Adrenal gland (tissue), 12 donors: ENCODE results near the gene XPOT. TPM values are rescaled to one million over a fixed set of nuclear protein-coding genes. Genes with fewer than 3 reads are reported as not detected.
A peak's percentile ranks its signal among the peaks of the same experiment; 100 is the strongest.

Experiments
- DNase-seq, 7 donors: peaks; one replicate each; pipeline ENCODE4 v3.0.0-alpha.2; 2019 to 2020
- H3K27ac ChIP-seq, 5 donors: fragments of 200-600 bp; sonication (generic) in 4 of 5; 1 replicate in 3 of 5; 2 replicates in 2 of 5; pipeline versions ENCODE4 v1.5.1 to v1.8.0; 2016 to 2020; ENCODE audit warnings: mild to moderate bottlenecking in 1 of 5
- H3K27me3 ChIP-seq: fragments of 200-600 bp; 2 replicates; pipeline ENCODE4 v1.8.0; 2021
- H3K36me3 ChIP-seq, 2 donors: fragments of 200-600 bp; replicated peaks in 1 of 2; 1 replicate in 1 of 2; 2 replicates in 1 of 2; pipeline versions ENCODE4 v1.5.1 to v1.8.0; 2018 to 2022
- H3K4me1 ChIP-seq, 2 donors: fragments of 200-600 bp; replicated peaks in 1 of 2; 1 replicate in 1 of 2; 2 replicates in 1 of 2; pipeline versions ENCODE4 v1.5.1 to v1.8.0; 2018 to 2021
- H3K4me3 ChIP-seq, 4 donors: fragments of 200-600 bp; sonication (generic) in 3 of 4; one replicate each; pipeline ENCODE4 v1.5.1; 2016 to 2018
- H3K9me3 ChIP-seq, 3 donors: fragments of 200-600 bp; sonication (generic) in 1 of 3; replicated peaks in 1 of 3; 1 replicate in 2 of 3; 2 replicates in 1 of 3; pipeline versions ENCODE4 v1.5.1 to v1.8.0; 2016 to 2021
- POLR2A ChIP-seq, 2 donors: fragments of 450-650 bp; IDR thresholded peaks; one replicate each; pipeline ENCODE4 v1.6.1; 2017; ENCODE audit warnings: antibody characterized with exemption in 2 of 2, mild to moderate bottlenecking in 2 of 2, moderate library complexity in 1 of 2
- WGBS, 4 donors: extraction: QIAGEN DNeasy Blood & Tissue Kit in 2 of 4; methylation state at CpG; one replicate each; pipeline versions ENCODE4 v1.1.5 to v1.1.7; 2013 to 2017; 5-methylcytosine and 5-hydroxymethylcytosine counted together
- intact Hi-C, 2 donors: fragments of 100-400 bp; cut with DNase I; formaldehyde crosslinking; loops; one replicate each; pipeline versions ENCODE4 v1.14.1 to v1.15.0; 2022 to 2023
- polyA plus RNA-seq, 3 donors: library from polyadenylated mRNA; stranded (reverse); fragments of 200-250 nt in 2 of 3; fragments of 350-450 nt in 1 of 3; fragmentation: Illumina TruSeq in 1 of 3; extraction: RNeasy Lipid Tissue Mini Kit (QIAGEN cat#74804) in 1 of 3; gene quantifications; one replicate each; pipeline ENCODE4 v1.2.3, GENCODE V29; 2013 to 2014
- total RNA-seq, 9 donors: library from RNA; depleted of rRNA in 4 of 9; stranded (reverse); fragments of >200 nt in 4 of 9; fragments of 120-200 nt in 1 of 9; fragmentation: NEBNext Ultra II Directional in 1 of 9; extraction: Animal tissue kit (Norgen Biotek cat#: 25700) in 1 of 9; gene quantifications; one replicate each; pipeline versions ENCODE4 v1.1.0 to v1.2.4, GENCODE V29; 2013 to 2023
- TF ChIP-seq, protein P1 (sequence below), 6 experiments: fragments of 450-650 bp in 4 of 6; fragments of 200-600 bp in 2 of 6; sonication (generic) in 1 of 6; IDR thresholded peaks; 1 replicate in 5 of 6; 2 replicates in 1 of 6; pipeline versions ENCODE4 v1.5.1 to v1.8.0; 2016 to 2021; ENCODE audit warnings: antibody characterized with exemption in 6 of 6, mild to moderate bottlenecking in 2 of 6, moderate library complexity in 1 of 6
- donor health status: healthy with polysubstance abuse.
- donor health status: Bipolar disorder and iron deficiency.
- donor health status: DM: yes; HTN: yes; CAD: no.
- donor health status: DM: no; HTN: no; CAD: no.
- donor health status: DM: no; HTN: no; CAD: no.
- donor health status: DM: yes; HTN: yes; CAD: no.

The XPOT gene
- total and polyA plus RNA-seq, 12 donors, result 12.4 to 59.6 (median 45.2) TPM

DNA sequence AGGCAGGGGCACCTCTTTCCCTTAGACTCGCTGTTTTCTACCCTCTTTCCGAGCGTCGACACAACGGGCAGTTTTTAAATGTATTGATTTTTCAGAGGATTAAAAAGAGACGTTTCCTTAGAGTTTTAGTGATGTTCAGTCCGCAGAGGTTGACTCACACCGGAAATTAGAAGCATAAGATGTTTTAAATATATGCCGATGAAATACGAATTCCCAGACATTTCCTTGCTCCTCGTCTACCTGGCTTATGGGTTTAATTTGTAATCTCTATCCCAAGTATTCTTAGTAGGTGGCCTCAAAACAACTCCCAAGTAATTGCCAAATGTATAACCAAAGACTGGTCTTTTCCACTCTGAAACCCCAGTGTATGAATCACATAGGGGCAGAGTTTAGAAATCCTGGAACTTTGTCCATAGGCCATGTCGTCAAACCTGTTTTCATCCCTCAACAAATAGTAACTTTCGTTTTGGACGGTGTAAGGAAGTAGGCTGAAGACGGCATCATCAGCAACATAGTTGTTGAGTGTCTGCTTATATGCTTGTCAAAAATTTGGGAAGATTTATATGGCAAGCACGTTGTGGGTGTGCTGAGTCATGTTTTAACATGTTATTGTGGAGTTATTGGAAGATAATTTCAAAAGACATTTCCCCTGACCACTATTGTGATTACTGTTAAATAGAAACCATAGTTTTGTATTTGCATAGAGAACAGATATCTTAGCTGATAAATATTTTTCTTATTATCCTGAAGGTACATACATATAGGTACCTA lies 48.6 kb downstream of the XPOT start:
- peak in 1 of 2 donors; percentile 50 for TF ChIP-seq POLR2A (IDR thresholded peaks at IDR 0.05)
- TF ChIP-seq, protein P1, sequence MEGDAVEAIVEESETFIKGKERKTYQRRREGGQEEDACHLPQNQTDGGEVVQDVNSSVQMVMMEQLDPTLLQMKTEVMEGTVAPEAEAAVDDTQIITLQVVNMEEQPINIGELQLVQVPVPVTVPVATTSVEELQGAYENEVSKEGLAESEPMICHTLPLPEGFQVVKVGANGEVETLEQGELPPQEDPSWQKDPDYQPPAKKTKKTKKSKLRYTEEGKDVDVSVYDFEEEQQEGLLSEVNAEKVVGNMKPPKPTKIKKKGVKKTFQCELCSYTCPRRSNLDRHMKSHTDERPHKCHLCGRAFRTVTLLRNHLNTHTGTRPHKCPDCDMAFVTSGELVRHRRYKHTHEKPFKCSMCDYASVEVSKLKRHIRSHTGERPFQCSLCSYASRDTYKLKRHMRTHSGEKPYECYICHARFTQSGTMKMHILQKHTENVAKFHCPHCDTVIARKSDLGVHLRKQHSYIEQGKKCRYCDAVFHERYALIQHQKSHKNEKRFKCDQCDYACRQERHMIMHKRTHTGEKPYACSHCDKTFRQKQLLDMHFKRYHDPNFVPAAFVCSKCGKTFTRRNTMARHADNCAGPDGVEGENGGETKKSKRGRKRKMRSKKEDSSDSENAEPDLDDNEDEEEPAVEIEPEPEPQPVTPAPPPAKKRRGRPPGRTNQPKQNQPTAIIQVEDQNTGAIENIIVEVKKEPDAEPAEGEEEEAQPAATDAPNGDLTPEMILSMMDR (IDR thresholded peaks at IDR 0.05), result peak in 1 of 6 experiments; percentile 0
- Histone ChIP-seq H3K9me3 (no peaks in the 10 kb centered on the region), H3K36me3 (peaks cover 0 to 17% of the 10 kb centered on the region in 2 donors), H3K4me1 (peaks cover 20 to 50% of the 10 kb centered on the region in 2 donors), H3K27ac (peak overlapping the region; percentile 93 to 100 (median 99)), H3K27me3 (no peaks in the 10 kb centered on the region), H3K4me3 (peak overlapping the region; percentile 68 to 98 (median 94))
- 0% methylated on average over 16 of the region's 16 CpGs for WGBS, 4 donors
- intact Hi-C loops, result no loop called here
- peak in 4 of 7 donors; percentile 25 to 59 (median 38) for DNase-seq

DNA sequence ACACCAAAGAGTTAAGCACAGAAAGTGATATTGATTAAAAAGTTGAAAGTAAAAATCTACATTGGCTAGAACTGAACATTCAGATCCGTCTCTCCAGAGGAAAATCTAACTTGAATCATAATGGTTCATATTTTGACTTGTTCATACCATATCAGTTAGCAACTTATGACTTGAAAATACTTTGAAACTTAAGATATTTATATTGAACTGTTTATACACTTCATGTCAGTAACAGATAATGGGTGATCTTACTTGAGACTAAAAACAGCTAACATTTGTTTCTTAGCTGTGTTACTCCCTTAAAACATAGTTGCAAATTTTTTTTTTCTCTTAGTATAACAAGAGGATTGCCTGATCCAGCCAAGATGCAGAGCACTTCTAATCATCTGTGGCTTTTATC lies 51.3 kb downstream of the XPOT start:
- Histone ChIP-seq H3K9me3 (no peaks in the 10 kb centered on the region), H3K4me1 (peaks cover 38 to 71% of the 10 kb centered on the region in 2 donors), H3K4me3 (no peak overlapping the region), H3K27ac (no peak overlapping the region), H3K27me3 (no peaks in the 10 kb centered on the region), H3K36me3 (peaks cover 0 to 6% of the 10 kb centered on the region in 2 donors)
- DNase-seq, result no peak
- TF ChIP-seq, protein P1 (IDR thresholded peaks at IDR 0.05), result no peak
- TF ChIP-seq POLR2A (IDR thresholded peaks at IDR 0.05), result no peak
- intact Hi-C loops, result no loop called here
- WGBS, 4 donors, result 77 to 86% (median 82%) methylated on average over 1 of the region's 1 CpG

DNA sequence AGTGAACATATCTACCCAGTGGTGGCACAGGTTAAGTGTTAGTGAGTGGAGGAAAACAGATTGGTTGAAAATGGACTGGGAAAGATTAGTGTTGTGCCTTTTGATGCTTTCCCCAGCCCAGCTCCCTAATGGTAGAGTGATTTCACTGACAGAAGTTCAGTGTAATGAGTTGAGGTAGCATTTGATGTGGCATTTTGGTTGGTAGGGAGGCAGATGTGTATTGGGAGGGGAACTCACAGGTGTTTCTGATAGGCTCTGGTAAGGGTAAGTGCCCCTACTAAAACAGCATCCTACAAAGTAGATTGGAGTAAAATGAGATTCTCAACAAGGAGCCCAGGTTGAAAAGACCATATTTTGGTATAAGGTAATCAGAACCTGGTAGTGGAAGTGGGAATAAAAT lies 51.9 kb downstream of the XPOT start:
- Histone ChIP-seq H3K27ac (peak overlapping the region in 1 of 5 donors; percentile 29), H3K4me1 (peaks cover 37 to 69% of the 10 kb centered on the region in 2 donors), H3K36me3 (peaks cover 0 to 6% of the 10 kb centered on the region in 2 donors), H3K4me3 (no peak overlapping the region), H3K9me3 (no peaks in the 10 kb centered on the region), H3K27me3 (no peaks in the 10 kb centered on the region)
- TF ChIP-seq, protein P1 (IDR thresholded peaks at IDR 0.05), result no peak
- TF ChIP-seq POLR2A (IDR thresholded peaks at IDR 0.05), result no peak
- intact Hi-C loops, result no loop called here
- DNase-seq, result no peak

DNA sequence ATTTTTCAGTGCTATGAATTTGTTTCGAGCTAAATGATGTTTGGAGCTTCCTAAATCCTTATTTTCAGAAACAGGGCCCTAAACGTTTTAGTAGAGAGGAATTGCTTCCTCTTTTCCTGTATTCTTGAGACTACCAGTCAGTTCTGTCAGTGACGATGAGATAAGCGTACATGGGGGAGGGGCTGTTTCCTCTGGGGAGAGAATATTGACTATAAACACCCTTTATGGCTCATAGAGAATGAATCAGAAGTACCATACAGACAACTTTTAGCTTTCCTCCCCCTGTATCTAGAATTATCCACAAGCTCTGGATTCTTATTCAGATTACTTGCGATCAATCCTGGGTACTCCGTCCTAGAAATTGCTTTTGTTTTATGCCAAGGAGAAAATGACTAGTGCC lies 52.8 kb downstream of the XPOT start:
- Histone ChIP-seq H3K4me1 (peaks cover 32 to 75% of the 10 kb centered on the region in 2 donors), H3K4me3 (no peak overlapping the region), H3K9me3 (no peaks in the 10 kb centered on the region), H3K27me3 (no peaks in the 10 kb centered on the region), H3K36me3 (peaks cover 0 to 6% of the 10 kb centered on the region in 2 donors), H3K27ac (peak overlapping the region in 2 of 5 donors; percentile 32 to 69)
- peak in 2 of 7 donors; percentile 41 to 49 for DNase-seq
- WGBS, 4 donors, result 44 to 53% (median 48%) methylated on average over 6 of the region's 6 CpGs
- TF ChIP-seq, protein P1 (IDR thresholded peaks at IDR 0.05), result no peak
- no peak for TF ChIP-seq POLR2A (IDR thresholded peaks at IDR 0.05)
- intact Hi-C loops, result no loop called here
